CD4-positive, alpha-beta T cell treated with Interleukin-17A for 4 hours (primary cell): ENCODE results near the gene OPTC.
A peak's percentile ranks its signal among the peaks of the same experiment; 100 is the strongest.
"Not testable (repeated sequence)": the region's sequence is repeated elsewhere in the genome, so short reads cannot be mapped to it uniquely, and the experiment has no call there.

Experiments used
- DNase-seq: peaks from one replicate; pipeline ENCODE4 v3.0.0-alpha.2; 2020; ENCODE audit warnings: mixed read lengths

OPTC gene

DNA sequence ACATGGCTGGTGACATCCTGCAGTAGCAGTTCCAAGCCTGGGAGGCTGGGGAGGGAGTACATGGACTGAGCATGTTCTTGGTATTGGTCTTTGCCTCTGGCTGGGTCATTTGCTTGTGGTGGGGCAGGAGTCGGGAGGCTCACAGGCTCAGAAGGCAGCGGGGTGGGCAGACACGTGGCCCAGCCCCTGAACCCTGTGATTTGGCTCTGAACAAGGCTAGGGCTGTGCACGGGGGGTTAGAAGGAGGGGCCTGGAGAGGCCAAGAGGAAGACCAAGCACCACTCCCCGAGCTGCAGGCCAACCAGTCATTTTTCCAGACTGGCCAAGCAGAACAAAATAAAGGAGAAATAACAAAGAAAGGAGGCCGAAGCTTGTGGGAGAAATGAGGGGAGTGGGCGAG lies 28.0 kb upstream of the OPTC start:
- DNase-seq, result no peak

DNA sequence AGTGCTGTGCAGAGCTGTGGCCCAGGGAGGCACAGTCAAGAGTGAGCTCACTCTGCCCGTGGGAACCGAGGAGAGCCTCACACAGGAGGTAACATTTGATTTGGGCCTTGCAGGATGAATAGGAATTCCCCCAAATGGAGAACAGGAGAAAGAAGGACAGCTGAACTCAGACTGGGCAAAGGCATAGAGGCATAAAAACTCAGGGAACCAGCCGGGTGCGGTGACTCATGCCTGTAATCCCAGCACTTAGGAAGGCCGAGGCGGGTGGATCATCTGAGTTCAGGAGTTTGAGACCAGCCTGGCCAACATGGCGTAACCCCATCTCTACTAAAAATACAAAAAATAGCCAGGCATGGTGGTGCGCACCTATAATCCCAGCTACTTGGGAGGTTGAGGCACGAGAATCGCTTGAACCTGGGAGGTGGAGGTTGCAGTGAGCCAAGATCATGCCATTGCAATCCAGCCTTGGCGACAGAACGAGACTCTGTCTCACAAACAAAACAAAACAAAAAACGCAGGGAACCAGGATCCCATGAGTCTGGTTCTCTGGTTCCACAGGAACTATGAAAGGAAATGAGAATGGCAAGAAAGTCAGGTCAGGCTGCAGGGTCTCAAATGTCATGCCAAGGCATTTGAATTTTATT lies 26.9 kb upstream of the OPTC start:
- not testable (repeated sequence) for DNase-seq

DNA sequence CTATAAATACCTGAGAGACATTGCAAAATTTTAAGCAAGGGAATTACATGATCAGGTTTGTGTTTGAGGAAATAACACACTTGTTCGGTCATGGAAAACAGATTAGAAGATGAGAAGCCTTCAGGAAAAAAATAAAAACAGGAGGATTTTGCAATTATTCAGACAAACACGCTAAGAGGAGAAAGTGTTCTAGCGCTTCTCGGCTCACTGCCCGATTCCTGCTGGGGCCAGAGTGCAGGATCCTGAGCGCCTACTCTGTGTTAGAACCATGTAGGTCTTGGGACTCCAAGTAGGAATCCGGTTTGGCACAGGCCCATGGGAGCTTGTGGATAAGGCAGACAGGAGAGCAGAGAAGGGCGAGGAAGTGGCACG lies 26.4 kb upstream of the OPTC start:
- no peak for DNase-seq

DNA sequence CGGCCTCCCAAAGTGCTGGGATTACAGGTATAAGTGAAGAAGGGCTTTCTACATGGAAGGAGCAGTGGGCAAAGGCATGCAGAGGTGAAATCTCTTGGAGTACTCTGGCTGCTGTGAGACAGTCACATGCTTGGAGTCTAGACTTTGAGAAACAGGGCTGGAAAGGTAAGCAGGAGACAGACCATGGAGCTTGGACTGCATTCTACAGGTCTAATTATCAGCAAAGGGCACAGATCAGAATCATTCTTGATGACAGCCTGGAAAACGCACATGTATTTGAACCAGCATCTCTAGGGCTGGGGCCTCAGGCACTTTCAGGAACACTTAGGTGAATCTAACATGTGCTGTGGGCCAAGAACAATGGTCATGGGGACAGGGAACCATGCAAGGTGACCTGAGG lies 25.6 kb upstream of the OPTC start:
- DNase-seq, result no peak

DNA sequence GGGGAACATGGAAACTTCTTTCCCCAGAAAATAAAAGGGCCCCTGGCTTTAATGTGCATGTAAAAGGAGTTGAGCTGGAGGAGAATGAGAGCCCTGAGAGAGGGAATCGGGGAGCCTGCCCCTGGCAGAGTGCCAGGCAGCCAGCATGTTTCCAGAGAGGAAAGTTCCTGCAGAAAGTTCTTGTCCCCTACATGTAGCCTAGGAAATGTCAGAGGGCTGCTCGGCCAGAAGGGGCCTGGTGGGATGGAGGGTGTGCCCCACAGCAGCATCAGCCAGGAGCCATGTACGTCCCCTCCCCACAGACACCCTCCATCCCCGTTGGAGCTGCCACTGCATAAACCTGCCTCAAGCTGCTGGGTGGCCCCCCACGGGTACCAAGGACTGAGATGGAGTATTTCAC lies 23.7 kb upstream of the OPTC start:
- no peak for DNase-seq

DNA sequence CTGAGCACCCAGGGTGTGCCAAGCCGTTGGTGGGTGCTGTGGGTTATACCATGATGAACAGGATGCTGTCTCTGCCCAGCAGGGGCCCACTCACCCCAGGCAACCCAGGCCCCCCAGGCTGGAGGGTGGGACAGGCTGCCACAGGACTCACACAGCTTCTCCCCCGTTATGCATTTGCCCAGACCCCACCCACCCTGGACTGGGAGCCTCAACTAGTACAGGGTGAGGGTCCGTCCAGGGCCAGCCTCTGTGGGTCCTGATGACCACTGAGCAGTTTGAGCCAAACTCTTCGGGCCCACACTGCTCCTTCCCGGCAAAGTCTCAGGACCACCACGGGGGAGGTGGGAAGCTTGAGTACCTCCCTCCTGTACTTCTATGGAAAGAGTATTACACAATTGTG lies 22.1 kb upstream of the OPTC start:
- DNase-seq, result no peak

DNA sequence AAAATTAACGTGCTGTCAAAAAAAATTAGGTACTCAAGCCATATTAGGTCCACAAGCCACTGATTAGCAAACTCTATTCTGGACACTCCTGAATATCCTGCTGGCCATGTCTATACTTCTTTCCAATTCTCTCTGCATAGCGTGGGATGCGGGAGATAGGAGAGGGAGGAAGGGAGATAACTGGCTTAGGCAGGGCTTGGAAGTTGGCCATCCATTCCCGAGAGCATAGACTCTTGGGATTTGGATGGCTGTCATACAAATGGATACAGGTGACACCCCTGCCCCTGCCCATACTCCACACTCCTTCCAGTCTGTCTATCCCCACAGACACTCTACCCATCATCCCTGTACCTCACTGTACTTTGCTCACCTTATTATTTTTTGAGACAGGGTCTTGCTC lies 20.7 kb upstream of the OPTC start:
- no peak for DNase-seq

DNA sequence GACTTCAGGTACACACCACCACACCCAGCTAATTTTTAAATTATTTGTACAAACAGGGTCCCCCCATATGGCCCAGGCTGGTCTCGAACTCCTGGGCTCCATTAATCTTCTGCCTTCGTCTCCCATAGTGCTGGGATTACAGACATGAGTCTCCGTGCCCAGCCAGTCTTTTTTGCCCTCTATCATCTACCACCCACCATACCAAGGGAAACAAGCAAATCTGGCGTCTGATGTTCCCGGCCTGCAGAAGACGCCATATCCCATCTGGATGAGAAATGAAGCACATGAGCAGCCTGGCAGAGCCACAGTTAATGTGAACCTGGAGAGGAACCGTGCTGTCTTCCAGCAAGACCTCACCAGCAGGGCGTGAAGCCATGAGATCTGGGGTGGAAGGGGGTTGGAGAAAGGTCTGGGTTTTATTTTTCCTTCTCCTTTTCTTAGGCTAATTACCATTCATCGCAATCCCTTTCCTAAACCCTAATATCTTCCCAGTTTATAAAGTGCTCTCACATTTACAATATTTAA lies 20.1 kb upstream of the OPTC start:
- DNase-seq, result no peak

DNA sequence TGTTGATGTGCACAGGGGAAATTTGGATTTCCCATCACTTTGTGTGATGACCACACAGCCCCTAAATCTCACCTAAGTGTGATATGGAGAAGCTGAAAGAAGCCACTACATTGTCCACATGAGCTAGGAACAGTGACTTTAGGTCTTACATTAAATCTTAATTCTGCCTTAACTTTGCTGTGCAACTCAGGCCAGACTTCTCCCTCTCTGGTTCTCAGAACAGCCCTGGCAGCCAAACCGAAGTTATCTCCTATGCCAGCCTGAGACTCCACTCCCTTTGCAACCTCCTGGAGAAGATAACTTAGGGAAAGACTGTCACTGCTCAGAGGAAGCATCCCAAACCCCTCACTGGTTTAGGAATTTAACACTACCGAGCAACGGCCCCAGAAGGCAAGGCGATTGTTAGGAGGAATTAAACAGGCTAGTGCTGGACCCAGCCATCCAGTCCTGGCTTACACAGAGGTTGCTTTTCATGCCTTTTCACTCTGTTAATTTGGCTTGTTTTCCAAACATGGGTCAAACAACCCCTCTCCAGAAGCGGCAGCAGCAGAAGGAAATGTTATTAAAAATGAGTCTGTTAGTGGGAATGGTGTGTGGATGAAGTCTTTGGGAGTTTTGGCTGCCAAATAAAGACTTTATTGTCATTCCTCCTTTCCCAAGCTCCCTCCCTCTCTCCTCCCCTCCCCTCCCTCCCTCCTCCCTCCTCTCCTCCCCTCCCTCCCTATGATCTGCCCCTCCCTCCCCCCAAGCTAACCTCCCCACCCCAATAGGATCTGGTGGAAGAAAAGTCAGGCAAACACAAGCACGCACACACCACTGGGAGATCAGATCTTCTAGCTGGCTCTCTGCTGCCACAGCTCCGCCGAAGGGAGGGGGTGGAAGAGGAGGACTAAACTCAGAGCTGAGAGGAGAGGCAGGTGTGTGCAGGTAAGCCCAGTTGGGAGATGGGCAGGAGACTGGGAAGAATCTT lies 18.7 kb upstream of the OPTC start, which contains the start of gene PRELP:
TSS of gene PRELP (plus strand) at position 795 of the 970 bp plus-strand sequence. CDS start 7,379 bp downstream, outside the sequence.
- DNase-seq, result no peak

DNA sequence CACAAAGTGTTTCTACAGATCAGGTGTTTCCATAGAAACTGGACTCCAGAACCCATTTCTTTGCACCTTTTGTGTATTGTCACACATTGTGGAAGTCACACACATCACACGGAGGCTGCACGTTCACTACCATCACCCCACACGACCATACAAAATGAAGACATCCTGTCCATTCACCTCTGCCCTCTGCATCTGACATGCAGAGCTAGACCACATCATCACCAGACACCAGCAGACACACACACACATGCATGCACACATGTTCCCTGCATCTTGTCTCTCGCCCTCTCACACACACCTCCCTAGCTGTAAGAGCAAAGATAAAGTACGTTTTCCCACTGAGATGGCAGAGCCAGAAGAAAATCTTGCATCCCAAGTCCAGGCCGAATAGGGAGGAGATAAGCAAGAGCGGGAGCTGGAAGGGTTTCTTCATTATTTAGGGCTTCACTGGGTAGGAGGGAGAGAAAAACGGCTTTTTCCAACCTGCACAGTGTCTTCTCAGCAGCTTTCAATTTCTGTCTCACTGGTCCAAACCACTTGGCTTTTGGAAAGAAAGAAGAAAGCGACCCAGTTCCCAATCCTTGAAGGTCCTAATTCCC lies 17.6 kb upstream of the OPTC start:
- no peak for DNase-seq

DNA sequence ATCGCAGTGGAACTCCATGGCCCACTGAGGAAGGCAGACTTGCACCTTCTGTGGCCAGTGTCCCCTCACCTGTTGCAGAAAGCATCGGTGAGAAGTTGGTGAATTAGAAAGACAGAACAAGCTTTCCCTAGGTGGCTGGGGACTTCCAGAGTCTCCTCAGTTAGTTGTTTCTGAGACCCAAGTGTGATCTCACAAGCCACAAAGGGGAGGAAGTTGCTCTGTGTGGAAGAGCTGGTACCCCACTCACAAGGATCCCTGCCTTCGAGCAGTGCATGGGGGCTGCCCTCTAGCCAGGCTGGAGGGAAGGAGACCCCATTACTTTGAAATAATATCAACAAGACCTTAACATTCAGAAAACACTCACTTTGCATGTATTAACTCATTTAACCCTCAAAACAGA lies 16.2 kb upstream of the OPTC start:
- DNase-seq, result no peak

DNA sequence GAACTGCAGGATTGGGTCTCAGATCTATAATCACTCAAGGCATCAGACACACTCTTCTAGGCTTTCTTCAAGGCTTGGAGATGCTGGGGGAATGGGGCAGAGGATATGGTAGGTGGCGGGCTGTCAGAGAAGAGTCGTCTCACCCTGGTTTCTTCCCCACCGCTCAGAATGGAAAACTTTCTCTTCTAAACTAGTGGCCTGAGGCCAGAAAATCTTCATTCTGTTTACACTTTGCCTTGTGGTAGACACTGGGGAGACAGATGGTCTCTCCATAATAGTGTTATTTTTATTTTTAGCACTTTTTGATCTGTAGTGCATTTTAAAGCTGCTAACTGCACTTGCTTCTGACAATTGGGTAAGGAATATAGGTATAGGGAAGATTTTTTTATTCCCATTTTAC lies 15.7 kb upstream of the OPTC start:
- no peak for DNase-seq

DNA sequence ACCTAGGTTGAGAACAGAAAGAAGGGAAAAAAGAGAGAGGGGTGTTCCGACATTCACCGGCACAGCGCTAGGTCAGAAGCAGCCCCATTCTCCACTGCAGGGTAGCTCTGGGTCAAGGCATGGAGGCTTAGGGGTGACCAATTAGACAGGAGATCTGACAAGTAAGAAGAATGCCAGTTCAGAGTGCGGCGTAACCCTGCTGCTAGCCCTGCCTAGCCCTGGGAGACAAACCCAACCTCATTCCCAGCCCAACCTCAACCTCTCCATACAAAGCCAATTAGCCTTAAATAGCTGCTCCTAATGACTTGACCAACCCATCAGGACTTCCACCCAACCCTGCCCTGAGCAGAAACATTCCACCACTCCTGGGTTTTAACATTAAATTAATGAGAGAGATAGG lies 15.0 kb upstream of the OPTC start:
- no peak for DNase-seq

DNA sequence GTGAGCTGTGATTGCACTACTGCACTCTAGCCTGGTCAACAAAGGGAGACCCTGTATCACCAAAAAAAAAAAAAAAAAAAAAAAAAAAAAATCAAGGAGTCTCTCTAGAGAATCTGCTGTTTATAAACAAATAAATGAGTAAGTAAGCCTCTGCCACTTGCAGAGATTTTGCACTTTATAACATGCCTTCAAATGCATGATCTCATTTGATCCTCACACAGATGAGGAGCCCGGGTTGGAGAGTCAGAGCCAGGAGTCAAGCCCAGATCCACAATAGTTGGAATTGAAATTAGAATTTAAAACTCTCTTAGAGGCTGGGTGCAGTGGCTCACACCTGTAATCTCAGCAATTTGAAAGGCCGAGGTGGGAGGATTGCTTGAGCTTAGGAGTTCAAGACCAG lies 14.3 kb upstream of the OPTC start:
- DNase-seq, result no peak

DNA sequence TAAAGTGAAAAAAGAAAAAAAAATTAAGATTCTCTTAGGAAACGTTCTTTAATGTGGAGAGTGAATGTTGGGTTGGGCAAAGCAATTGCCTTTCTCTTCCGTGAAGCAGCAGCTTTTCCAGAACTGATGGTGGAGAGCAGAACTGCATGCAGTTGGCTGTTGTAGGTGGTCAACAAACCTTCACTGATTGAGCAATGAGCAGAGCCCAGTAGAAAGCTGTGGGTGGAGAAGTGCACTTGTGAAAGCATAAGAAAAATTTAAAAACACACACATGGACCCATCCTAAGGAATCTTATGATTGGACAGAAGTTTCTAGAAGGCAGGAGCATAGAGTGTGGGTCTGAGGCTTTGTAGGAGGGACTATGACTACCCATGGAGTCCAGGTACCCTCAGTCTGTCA lies 13.9 kb upstream of the OPTC start:
- DNase-seq, result no peak

DNA sequence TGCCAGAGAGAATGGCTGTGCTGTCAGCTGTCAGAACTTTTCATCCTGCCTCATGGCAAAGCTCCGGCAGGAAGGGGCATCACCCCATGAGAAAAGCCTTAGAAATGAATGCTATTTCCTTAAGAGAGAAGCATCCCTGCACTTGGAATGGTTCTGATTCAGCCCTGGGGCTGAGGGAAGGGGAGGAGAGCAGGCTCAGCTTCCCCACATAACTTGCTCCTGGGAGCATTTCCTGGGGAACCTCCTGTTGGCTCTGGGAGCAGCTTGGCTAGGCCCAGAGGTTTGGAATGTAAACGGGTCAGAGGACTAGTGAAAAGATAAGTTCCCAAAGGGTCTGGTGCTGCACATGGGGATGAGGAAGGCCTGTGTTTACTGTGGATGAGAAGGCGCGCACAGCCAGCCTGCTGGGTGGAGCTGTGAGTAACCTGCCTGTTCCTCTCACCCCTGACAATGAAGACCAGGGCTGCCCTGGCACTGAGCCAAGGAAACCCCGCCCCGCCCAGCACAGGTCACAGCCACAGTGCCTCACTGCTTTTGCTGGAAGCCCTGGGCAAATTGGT lies 13.3 kb upstream of the OPTC start:
- DNase-seq, result peak; percentile 69

DNA sequence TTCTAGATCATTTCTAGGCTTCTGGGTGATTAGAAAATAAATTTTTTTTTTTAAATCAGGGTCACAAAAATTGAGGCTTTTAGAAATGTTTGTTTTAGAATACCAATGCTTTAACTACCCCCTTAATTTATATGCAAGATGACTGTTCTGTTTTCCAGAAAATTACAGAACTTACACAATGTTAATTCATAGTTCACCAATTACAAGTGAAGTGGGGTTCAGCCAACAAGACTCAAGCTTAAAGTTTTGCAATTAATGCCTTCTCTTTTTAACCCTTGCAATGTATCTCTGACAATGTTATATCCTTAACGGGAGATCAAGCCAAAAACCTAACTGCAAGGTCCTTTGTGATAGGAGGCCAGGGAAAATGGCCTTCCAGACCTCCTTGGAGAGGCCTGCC lies 12.8 kb upstream of the OPTC start:
- DNase-seq, result no peak

DNA sequence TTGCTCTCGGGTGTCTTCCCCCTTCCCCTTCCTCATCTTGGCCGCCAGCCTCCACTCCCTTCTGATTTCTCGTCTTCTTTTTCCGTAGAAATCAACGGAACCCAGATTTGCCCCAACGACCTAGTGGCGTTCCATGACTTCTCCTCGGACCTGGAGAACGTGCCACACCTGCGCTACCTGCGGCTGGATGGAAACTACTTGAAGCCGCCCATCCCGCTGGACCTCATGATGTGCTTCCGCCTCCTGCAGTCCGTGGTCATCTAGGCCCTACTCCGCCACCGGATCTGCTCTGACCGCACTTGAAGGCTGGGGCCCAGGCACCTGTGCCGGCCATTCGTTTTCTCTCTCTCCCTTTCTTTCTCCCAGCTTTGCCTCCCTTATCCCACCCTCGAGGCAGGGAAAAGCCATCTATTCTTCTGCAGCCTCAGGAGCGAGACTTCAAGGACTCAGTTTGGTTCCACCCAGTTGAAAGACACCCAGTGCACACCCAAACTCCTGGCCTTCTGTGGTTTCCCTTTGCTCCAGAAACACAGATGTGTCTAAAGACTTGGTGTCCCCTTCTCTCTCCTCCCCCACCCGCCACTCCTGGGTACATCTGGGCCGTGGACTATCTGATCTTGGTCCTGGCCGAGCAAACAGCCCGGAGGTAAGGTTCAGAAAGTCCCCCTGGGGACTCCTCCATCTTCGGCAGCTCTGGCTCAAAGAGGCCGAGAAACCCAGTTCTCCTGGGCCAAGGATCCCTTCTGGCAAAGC lies 7.2 kb upstream of the OPTC start:
- DNase-seq, result no peak

DNA sequence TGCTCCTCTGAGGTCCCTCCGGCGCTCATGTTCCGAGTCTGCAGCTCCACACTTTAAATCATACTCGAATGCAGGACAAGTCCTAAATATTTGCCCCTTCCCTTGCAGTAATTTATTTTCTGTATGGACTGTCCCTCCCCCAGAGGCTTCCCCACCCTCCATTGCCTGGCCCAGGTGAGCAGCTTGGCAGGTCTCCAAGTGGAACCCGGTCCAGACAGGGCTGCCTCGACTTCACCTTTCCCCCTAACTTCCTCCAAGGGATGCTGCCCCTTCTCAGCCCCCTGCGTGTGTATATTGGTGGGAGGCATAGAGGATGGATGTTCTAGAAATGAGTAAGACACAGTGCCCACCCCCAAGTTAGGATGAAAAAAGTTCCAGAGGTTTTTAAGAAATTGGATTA lies 5.4 kb upstream of the OPTC start:
- no peak for DNase-seq

DNA sequence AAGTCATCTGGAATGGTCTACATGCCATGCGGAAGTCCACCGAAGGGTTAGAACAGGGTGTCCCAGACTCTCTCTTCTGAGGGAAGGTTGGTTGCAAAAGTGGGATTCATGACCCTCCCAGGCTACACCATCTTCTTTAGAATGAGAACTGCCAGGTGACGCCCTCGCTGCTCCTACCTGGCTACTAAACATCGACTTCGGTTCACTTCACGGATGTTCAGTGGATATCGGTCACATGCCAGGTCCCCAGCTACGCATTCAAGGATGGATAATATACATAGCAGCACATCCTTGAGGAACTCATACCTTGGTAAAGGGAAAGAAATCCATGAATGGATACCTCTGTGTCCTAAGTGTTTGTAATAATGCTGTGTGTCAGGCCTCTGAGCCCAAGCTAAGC lies 3.3 kb upstream of the OPTC start:
- DNase-seq, result no peak

DNA sequence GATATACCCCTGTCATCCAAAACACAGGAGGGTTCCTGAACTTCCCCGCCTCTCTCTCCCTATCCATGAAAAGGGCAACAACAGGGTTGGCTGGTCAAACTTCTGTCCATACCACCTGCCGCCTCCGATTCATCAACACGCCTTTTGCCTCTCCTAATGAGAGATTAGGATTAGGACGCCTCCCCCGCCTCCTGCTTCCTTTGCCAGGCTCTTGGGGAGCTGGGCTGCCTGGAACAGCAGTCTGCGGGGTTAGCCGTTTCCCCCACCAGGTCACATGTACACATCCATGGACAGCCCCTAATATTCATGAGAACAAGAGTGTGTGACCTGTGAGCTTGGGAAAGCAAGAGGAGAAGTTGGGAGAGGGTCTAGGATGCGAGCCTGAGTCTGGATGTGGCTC lies 2.3 kb upstream of the OPTC start:
- DNase-seq, result no peak

DNA sequence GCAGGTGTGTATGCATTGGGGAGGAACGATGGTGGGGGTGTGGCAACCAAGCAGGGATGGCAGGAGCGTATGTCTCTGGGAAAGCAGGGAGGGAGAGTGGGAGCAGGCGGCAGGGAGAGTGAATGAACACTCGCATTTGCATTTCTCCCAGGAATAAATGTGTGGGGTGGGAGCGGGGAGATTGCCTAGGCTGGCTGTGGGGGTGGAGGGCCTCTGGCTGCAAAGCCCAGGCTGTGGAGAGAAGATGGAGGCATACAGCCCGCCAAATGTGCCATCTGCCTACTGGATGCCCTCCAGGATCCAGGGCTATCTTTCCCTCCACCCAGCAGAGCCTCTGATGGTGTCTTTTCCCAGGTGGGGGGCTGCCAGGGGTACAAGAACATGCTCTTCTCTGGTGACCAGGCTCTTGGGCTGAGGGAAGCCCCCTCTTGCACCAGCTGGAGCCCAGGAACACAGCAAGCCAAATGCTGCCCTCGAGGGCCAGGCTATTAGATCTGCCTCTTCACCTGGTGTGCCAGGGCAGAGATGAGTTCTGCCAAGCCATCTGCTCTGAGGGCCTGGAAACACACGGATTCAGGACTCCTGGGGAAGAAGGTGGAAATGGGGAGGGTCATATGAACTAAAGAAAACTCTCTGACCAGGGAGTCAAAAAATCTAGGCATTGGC lies 1.7 kb upstream of the OPTC start:
- no peak for DNase-seq
